ENCODE data around the gene ZNF862.

- TF ChIP-seq, protein P1, sequence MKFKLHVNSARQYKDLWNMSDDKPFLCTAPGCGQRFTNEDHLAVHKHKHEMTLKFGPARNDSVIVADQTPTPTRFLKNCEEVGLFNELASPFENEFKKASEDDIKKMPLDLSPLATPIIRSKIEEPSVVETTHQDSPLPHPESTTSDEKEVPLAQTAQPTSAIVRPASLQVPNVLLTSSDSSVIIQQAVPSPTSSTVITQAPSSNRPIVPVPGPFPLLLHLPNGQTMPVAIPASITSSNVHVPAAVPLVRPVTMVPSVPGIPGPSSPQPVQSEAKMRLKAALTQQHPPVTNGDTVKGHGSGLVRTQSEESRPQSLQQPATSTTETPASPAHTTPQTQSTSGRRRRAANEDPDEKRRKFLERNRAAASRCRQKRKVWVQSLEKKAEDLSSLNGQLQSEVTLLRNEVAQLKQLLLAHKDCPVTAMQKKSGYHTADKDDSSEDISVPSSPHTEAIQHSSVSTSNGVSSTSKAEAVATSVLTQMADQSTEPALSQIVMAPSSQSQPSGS (IDR thresholded peaks at IDR 0.05; ENCODE audit: low read length): no peak
- TF ChIP-seq POLR2A (IDR thresholded peaks at IDR 0.05; ENCODE audit: control extremely low read depth in 1 of 2, low read depth in 2 of 2, low read length in 2 of 2): no peak
- TF ChIP-seq YY1 (IDR thresholded peaks at IDR 0.05; ENCODE audit: low read depth, low read length): no peak
- TF ChIP-seq, protein P2, sequence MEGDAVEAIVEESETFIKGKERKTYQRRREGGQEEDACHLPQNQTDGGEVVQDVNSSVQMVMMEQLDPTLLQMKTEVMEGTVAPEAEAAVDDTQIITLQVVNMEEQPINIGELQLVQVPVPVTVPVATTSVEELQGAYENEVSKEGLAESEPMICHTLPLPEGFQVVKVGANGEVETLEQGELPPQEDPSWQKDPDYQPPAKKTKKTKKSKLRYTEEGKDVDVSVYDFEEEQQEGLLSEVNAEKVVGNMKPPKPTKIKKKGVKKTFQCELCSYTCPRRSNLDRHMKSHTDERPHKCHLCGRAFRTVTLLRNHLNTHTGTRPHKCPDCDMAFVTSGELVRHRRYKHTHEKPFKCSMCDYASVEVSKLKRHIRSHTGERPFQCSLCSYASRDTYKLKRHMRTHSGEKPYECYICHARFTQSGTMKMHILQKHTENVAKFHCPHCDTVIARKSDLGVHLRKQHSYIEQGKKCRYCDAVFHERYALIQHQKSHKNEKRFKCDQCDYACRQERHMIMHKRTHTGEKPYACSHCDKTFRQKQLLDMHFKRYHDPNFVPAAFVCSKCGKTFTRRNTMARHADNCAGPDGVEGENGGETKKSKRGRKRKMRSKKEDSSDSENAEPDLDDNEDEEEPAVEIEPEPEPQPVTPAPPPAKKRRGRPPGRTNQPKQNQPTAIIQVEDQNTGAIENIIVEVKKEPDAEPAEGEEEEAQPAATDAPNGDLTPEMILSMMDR (IDR thresholded peaks at IDR 0.05; ENCODE audit: control extremely low read depth in 1 of 3, insufficient read depth in 1 of 3, low read depth in 1 of 3, low read length in 3 of 3): no peak
- no peak for TF ChIP-seq CEBPB (IDR thresholded peaks at IDR 0.05; ENCODE audit: low read depth, low read length)
- no peak for TF ChIP-seq ZNF274 (IDR thresholded peaks at IDR 0.05; ENCODE audit: borderline replicate concordance, extremely low read depth, low read length)
- TF ChIP-seq ATF3 (IDR thresholded peaks at IDR 0.05; ENCODE audit: insufficient read depth, low read depth, low read length): no peak
- no peak for TF ChIP-seq BRCA1 (IDR thresholded peaks at IDR 0.05; ENCODE audit: low read depth, low read length)
These were observed 47.3 kb upstream of the ZNF862 start for GRCh38 chr7:149790754-149791360.
